HepG2 (cell line): ENCODE measurements around the gene CDT1. TPM values are rescaled to one million over a fixed set of nuclear protein-coding genes. Genes with fewer than 3 reads are reported as not detected.

Experiments
- CREB1 ChIP-seq, 2 experiments: fragments of 450-650 bp in 1 of 2; IDR thresholded peaks; 2 replicates each; pipeline ENCODE4 v1.6.1; 2016 to 2017; ENCODE audit warnings: control low read depth in 1 of 2, mild to moderate bottlenecking in 1 of 2, missing compliant biosample characterization in 1 of 2, missing genetic modification characterization in 1 of 2
- EP300 ChIP-seq, 3 experiments: sonication (generic) in 1 of 3; formaldehyde crosslinking in 1 of 3; IDR thresholded peaks; 2 replicates each; pipeline versions ENCODE4 v1.5.1 to v1.6.1; 2011 to 2020; ENCODE audit warnings: low read depth in 2 of 3, low read length in 2 of 3, borderline replicate concordance in 1 of 3, improper control_type of control experiment in 1 of 3, mild to moderate bottlenecking in 1 of 3, missing genetic modification reagents in 1 of 3, moderate library complexity in 1 of 3
- FOXM1 ChIP-seq: sonication (generic); formaldehyde crosslinking; IDR thresholded peaks from 2 replicates; pipeline ENCODE4 v1.5.0; 2020; ENCODE audit warnings: missing genetic modification reagents
- KLF15 ChIP-seq: sonication (generic); formaldehyde crosslinking; IDR thresholded peaks from 2 replicates; pipeline ENCODE4 v1.8.1; 2023; ENCODE audit warnings: borderline replicate concordance, mild to moderate bottlenecking, inconsistent platforms, missing genetic modification reagents, mixed read lengths
- MEIS1 ChIP-seq: sonication (generic); formaldehyde crosslinking; IDR thresholded peaks from 2 replicates; pipeline ENCODE4 v1.9.0; 2021; ENCODE audit warnings: mild to moderate bottlenecking, missing genetic modification reagents, moderate library complexity, borderline replicate concordance
- MYNN ChIP-seq: sonication (generic); formaldehyde crosslinking; IDR thresholded peaks from 2 replicates; pipeline ENCODE4 v1.4.0; 2020; ENCODE audit warnings: mild to moderate bottlenecking, low read depth, missing genetic modification reagents
- NCOA1 ChIP-seq: sonication (generic); formaldehyde crosslinking; IDR thresholded peaks from 2 replicates; pipeline ENCODE4 v1.9.0; 2021; ENCODE audit warnings: missing genetic modification reagents
- SIN3A ChIP-seq: IDR thresholded peaks from 2 replicates; pipeline ENCODE4 v1.6.1; 2011; ENCODE audit warnings: low read depth, mild to moderate bottlenecking, control low read depth, low read length, borderline replicate concordance
- SIX4 ChIP-seq: sonication (generic); formaldehyde crosslinking; IDR thresholded peaks from 2 replicates; pipeline ENCODE4 v1.4.0; 2020; ENCODE audit warnings: missing genetic modification reagents
- SMAD3 ChIP-seq: sonication (generic); formaldehyde crosslinking; IDR thresholded peaks from 2 replicates; pipeline ENCODE4 v1.4.0; 2020; ENCODE audit warnings: missing genetic modification reagents
- ZKSCAN8 ChIP-seq: IDR thresholded peaks from 2 replicates; pipeline ENCODE4 v1.6.1; 2016; ENCODE audit warnings: borderline replicate concordance, missing genetic modification reagents, missing compliant biosample characterization
- ZNF205 ChIP-seq: IDR thresholded peaks from 2 replicates; pipeline ENCODE4 v1.6.1; 2018; ENCODE audit warnings: missing biosample characterization, missing genetic modification reagents
- ZNF296 ChIP-seq: sonication (generic); formaldehyde crosslinking; conservative IDR thresholded peaks from 2 replicates; pipeline ENCODE4 v1.5.0; 2020; ENCODE audit warnings: mild to moderate bottlenecking, missing genetic modification reagents
- ZNF354B ChIP-seq: sonication (generic); formaldehyde crosslinking; IDR thresholded peaks from 2 replicates; pipeline ENCODE4 v1.8.0; 2022; ENCODE audit warnings: mild to moderate bottlenecking, missing genetic modification reagents
- ZNF510 ChIP-seq: sonication (generic); formaldehyde crosslinking; IDR thresholded peaks from 2 replicates; pipeline ENCODE4 v1.4.0; 2020; ENCODE audit warnings: low read depth, mild to moderate bottlenecking, missing genetic modification reagents
- ZSCAN22 ChIP-seq: sonication (generic); formaldehyde crosslinking; IDR thresholded peaks from 2 replicates; pipeline ENCODE4 v1.4.0; 2020; ENCODE audit warnings: mild to moderate bottlenecking, missing genetic modification reagents
- ZZZ3 ChIP-seq: sonication (generic); formaldehyde crosslinking; IDR thresholded peaks from 2 replicates; pipeline ENCODE4 v1.4.0; 2020; ENCODE audit warnings: missing genetic modification reagents, mild to moderate bottlenecking, borderline replicate concordance
- polyA plus RNA-seq, 8 experiments: library from polyadenylated mRNA; depleted of rRNA in 3 of 8; stranded (reverse) in 7 of 8; unstranded in 1 of 8; fragments of >200 nt; fragmentation: Illumina TruSeq in 4 of 8; extraction: Trizol in 4 of 8; gene quantifications; 2 replicates each; pipeline versions ENCODE4 v1.2.1 to v1.2.3, GENCODE V29; 2011 to 2016; ENCODE audit warnings: low read depth in 4 of 8, missing spikeins in 1 of 8, mixed read lengths in 1 of 8; ENCODE audit not compliant: insufficient read depth in 1 of 8
- total RNA-seq, 5 experiments: library from RNA; depleted of rRNA; stranded (reverse); fragments of >200 nt; fragmentation: Illumina TruSeq; extraction: Trizol; gene quantifications; 2 replicates each; pipeline ENCODE4 v1.2.3, GENCODE V29; 2016; ENCODE audit warnings: low read depth in 1 of 5
- TF ChIP-seq, protein P1 (sequence below): sonication (generic); formaldehyde crosslinking; IDR thresholded peaks from 2 replicates; pipeline ENCODE4 v1.4.0; 2020; ENCODE audit warnings: missing genetic modification reagents, mild to moderate bottlenecking, borderline replicate concordance
- TF ChIP-seq, protein P2 (sequence below): sonication (generic); formaldehyde crosslinking; conservative IDR thresholded peaks from 2 replicates; pipeline ENCODE4 v1.4.0; 2020; ENCODE audit warnings: missing genetic modification reagents
- TF ChIP-seq, protein P3 (sequence below): sonication (generic); formaldehyde crosslinking; IDR thresholded peaks from 2 replicates; pipeline ENCODE4 v1.4.0; 2020; ENCODE audit warnings: missing genetic modification reagents

CDT1 gene
- total and polyA plus RNA-seq, 2 of the 13 experiments (the other 11 are each of a cell fraction or from before 2014, with no cell fraction given), result 23.1 to 23.8 TPM

DNA sequence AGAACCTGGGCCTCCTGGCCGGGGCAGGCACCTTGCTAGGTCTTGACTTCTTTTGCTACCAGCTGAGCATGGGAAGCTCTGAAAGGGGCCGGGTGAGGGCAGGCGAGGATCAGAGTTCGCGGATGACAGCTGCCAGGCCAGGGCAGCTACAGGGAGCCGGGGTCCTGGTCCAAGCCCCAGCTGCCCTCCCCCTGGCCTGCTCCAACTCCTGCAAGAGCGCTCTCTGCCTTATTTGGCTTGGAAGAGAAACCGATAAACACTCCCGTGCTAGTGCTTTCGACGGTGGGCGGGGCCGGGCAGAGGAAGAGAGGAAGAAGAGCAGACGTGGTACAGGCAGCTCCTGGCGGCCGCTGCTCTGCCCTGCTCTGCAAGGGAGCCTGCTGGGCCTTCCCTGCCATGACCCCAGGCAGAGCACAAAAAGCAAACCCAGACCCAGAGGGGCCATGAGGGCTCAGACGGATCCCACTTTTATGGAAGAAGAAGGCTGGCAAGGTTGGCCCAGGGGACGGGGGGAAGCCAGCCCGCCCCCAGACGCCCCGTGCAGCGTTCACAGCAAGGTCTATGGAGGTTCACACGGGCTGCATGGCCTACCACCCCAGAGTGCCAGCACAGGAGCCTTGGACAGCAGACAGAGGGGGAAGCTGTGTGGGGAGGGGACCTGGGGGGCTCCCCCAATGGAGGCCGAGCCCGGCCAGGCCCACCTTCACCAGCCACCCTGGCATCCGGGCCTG is 44.2 kb upstream of the CDT1 start (continued):
- TF ChIP-seq CREB1 (IDR thresholded peaks at IDR 0.05) (no peak), CREB1 (CRISPR knock-in tag; IDR thresholded peaks at IDR 0.05) (no peak), SIN3A (peak; percentile 70; the same call in 1 of the 2 replicates), ZNF296 (CRISPR knock-in tag) (peak; percentile 65; the same call in 1 of the 2 replicates), SMAD3 (CRISPR knock-in tag) (peak; percentile 75; the same call in 1 of the 2 replicates), MYNN (no peak), ZKSCAN8 (CRISPR knock-in tag) (peak; percentile 84; the same call in 1 of the 2 replicates), ZZZ3 (no peak), SIX4 (peak; percentile 65; the same call in 1 of the 2 replicates), KLF15 (no peak), ZNF510 (CRISPR knock-in tag) (no peak; the same call in 1 of the 2 replicates), EP300 (IDR thresholded peaks at IDR 0.05; ENCODE audit: low read depth in 2 of 2, low read length in 2 of 2) (0 out of 4 replicates have a peak, but pooled peaks of 1 of the 2 experiments have one; percentile 49), EP300 (CRISPR knock-in tag; IDR thresholded peaks at IDR 0.05; ENCODE audit: borderline replicate concordance) (no peak), FOXM1 (CRISPR knock-in tag) (no peak), ZSCAN22 (CRISPR knock-in tag) (no peak), ZNF205 (peak; percentile 96), ZNF354B (CRISPR knock-in tag) (no peak), MEIS1 (CRISPR knock-in tag) (peak; percentile 95), NCOA1 (no peak)
- TF ChIP-seq, protein P1, sequence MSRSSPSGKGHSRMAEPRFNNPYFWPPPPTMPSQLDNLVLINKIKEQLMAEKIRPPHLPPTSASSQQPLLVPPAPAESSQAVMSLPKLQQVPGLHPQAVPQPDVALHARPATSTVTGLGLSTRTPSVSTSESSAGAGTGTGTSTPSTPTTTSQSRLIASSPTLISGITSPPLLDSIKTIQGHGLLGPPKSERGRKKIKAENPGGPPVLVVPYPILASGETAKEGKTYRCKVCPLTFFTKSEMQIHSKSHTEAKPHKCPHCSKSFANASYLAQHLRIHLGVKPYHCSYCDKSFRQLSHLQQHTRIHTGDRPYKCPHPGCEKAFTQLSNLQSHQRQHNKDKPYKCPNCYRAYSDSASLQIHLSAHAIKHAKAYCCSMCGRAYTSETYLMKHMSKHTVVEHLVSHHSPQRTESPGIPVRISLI (CRISPR knock-in tag), result peak; percentile 54; the same call in 1 of the 2 replicates
- TF ChIP-seq, protein P2, sequence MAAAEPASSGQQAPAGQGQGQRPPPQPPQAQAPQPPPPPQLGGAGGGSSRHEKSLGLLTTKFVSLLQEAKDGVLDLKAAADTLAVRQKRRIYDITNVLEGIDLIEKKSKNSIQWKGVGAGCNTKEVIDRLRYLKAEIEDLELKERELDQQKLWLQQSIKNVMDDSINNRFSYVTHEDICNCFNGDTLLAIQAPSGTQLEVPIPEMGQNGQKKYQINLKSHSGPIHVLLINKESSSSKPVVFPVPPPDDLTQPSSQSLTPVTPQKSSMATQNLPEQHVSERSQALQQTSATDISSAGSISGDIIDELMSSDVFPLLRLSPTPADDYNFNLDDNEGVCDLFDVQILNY (CRISPR knock-in tag), result no peak
- TF ChIP-seq, protein P3, sequence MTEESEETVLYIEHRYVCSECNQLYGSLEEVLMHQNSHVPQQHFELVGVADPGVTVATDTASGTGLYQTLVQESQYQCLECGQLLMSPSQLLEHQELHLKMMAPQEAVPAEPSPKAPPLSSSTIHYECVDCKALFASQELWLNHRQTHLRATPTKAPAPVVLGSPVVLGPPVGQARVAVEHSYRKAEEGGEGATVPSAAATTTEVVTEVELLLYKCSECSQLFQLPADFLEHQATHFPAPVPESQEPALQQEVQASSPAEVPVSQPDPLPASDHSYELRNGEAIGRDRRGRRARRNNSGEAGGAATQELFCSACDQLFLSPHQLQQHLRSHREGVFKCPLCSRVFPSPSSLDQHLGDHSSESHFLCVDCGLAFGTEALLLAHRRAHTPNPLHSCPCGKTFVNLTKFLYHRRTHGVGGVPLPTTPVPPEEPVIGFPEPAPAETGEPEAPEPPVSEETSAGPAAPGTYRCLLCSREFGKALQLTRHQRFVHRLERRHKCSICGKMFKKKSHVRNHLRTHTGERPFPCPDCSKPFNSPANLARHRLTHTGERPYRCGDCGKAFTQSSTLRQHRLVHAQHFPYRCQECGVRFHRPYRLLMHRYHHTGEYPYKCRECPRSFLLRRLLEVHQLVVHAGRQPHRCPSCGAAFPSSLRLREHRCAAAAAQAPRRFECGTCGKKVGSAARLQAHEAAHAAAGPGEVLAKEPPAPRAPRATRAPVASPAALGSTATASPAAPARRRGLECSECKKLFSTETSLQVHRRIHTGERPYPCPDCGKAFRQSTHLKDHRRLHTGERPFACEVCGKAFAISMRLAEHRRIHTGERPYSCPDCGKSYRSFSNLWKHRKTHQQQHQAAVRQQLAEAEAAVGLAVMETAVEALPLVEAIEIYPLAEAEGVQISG (CRISPR knock-in tag), result peak; percentile 68
